ENCODE measurements around the gene MTCL1.

DNA sequence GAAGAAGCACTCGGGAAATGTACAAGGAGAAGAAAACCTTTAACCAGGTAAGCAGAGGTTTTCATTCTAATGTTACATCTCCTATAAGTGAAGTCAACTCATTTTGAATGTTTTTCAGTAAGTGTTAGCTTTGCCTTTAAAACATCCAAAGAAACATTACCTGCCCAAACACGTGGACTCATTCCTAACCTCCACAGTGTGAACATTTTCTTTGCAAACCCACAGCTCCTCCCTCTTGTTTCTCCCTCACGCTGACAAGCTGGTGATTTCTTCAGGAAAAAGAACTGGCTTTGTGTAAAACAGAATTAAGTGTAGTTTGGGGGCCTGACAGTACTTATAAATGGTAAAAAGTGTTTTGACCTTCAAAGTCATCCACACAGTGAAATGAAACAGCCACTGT is 72.5 kb downstream of the MTCL1 start:
- TF ChIP-seq ZNF224 (CRISPR knock-in tag; IDR thresholded peaks at IDR 0.05) (no peak), SREBF2 (CRISPR knock-in tag; IDR thresholded peaks at IDR 0.05) (no peak), POLR2H (tag; IDR thresholded peaks at IDR 0.05; ENCODE audit: low read depth) (no peak), POLR2A (conservative IDR thresholded peaks at IDR 0.05) (no peak)
- TF ChIP-seq, protein P1, sequence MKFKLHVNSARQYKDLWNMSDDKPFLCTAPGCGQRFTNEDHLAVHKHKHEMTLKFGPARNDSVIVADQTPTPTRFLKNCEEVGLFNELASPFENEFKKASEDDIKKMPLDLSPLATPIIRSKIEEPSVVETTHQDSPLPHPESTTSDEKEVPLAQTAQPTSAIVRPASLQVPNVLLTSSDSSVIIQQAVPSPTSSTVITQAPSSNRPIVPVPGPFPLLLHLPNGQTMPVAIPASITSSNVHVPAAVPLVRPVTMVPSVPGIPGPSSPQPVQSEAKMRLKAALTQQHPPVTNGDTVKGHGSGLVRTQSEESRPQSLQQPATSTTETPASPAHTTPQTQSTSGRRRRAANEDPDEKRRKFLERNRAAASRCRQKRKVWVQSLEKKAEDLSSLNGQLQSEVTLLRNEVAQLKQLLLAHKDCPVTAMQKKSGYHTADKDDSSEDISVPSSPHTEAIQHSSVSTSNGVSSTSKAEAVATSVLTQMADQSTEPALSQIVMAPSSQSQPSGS (CRISPR knock-in tag; IDR thresholded peaks at IDR 0.05), result no peak
- TF ChIP-seq, protein P2, sequence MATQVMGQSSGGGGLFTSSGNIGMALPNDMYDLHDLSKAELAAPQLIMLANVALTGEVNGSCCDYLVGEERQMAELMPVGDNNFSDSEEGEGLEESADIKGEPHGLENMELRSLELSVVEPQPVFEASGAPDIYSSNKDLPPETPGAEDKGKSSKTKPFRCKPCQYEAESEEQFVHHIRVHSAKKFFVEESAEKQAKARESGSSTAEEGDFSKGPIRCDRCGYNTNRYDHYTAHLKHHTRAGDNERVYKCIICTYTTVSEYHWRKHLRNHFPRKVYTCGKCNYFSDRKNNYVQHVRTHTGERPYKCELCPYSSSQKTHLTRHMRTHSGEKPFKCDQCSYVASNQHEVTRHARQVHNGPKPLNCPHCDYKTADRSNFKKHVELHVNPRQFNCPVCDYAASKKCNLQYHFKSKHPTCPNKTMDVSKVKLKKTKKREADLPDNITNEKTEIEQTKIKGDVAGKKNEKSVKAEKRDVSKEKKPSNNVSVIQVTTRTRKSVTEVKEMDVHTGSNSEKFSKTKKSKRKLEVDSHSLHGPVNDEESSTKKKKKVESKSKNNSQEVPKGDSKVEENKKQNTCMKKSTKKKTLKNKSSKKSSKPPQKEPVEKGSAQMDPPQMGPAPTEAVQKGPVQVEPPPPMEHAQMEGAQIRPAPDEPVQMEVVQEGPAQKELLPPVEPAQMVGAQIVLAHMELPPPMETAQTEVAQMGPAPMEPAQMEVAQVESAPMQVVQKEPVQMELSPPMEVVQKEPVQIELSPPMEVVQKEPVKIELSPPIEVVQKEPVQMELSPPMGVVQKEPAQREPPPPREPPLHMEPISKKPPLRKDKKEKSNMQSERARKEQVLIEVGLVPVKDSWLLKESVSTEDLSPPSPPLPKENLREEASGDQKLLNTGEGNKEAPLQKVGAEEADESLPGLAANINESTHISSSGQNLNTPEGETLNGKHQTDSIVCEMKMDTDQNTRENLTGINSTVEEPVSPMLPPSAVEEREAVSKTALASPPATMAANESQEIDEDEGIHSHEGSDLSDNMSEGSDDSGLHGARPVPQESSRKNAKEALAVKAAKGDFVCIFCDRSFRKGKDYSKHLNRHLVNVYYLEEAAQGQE (IDR thresholded peaks at IDR 0.05; ENCODE audit: borderline replicate concordance), result no peak
- TF ChIP-seq, protein P2 (CRISPR knock-in tag; IDR thresholded peaks at IDR 0.05; ENCODE audit: low read depth), result no peak
- TF ChIP-seq, protein P3, sequence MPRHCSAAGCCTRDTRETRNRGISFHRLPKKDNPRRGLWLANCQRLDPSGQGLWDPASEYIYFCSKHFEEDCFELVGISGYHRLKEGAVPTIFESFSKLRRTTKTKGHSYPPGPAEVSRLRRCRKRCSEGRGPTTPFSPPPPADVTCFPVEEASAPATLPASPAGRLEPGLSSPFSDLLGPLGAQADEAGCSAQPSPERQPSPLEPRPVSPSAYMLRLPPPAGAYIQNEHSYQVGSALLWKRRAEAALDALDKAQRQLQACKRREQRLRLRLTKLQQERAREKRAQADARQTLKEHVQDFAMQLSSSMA (CRISPR knock-in tag; IDR thresholded peaks at IDR 0.05), result no peak

Data from K562 (cell line).